ENCODE results near the gene COX17. TPM values are rescaled to one million over a fixed set of nuclear protein-coding genes. Genes with fewer than 3 reads are reported as not detected.
"Not testable (repeated sequence)": the region's sequence is repeated elsewhere in the genome, so short reads cannot be mapped to it uniquely, and the experiment has no call there.

Gene COX17
- total RNA-seq, 1 experiment from 2014 or later = 49.7 TPM

DNA sequence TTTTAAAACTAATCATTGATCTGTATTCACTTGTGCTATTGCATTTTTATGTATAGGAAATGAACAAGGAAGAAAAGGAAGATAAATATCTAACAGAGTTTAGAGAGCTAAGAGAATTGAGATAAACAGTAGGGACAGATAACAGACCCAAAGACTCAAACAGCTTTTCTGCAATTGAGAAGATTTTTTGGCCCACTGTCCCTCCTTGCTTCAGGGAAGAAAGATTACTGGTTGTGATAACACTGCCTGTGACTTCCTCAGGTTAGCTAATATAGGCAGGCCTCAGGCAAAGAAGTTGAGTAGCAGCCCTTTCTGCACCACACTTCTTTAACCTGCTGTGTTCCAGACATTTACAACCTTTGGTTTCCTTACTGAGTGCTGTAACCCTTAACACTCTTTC lies 2.7 kb upstream of the COX17 start:
- intact Hi-C loops (cut with micrococcal nuclease; ENCODE audit: unreplicated experiment) = loop anchor here (2.0 to 10.0 kb wide), 4 partner anchors 257 to 795 kb away; partner anchors contain the start of gene GSK3B
- Histone ChIP-seq H3K9me3 (ENCODE audit: low read depth, low read length, poor library complexity, severe bottlenecking) (no peaks in the 10 kb centered on the region), H3K27me3 (replicated peaks; ENCODE audit: insufficient read depth, low read depth, low read length, poor library complexity) (no peaks in the 10 kb centered on the region), H3K4me3 (ENCODE audit: low read depth, low read length, poor library complexity, severe bottlenecking) (no peak overlapping the region), H3K36me3 (ENCODE audit: insufficient read depth, low read length, poor library complexity, severe bottlenecking) (peaks cover 3% of the 10 kb centered on the region), H3K4me1 (ENCODE audit: insufficient read depth, low read length, poor library complexity, severe bottlenecking) (peaks cover 11% of the 10 kb centered on the region), H3K27ac (ENCODE audit: low read depth, low read length, poor library complexity, severe bottlenecking) (no peak overlapping the region)
- POLR2A ChIA-PET (ENCODE audit: low non-redundant PET) = no interaction called here
- DNase-seq (ENCODE audit: low spot score) = no peak
- TF ChIP-seq, protein P1, sequence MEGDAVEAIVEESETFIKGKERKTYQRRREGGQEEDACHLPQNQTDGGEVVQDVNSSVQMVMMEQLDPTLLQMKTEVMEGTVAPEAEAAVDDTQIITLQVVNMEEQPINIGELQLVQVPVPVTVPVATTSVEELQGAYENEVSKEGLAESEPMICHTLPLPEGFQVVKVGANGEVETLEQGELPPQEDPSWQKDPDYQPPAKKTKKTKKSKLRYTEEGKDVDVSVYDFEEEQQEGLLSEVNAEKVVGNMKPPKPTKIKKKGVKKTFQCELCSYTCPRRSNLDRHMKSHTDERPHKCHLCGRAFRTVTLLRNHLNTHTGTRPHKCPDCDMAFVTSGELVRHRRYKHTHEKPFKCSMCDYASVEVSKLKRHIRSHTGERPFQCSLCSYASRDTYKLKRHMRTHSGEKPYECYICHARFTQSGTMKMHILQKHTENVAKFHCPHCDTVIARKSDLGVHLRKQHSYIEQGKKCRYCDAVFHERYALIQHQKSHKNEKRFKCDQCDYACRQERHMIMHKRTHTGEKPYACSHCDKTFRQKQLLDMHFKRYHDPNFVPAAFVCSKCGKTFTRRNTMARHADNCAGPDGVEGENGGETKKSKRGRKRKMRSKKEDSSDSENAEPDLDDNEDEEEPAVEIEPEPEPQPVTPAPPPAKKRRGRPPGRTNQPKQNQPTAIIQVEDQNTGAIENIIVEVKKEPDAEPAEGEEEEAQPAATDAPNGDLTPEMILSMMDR (conservative IDR thresholded peaks at IDR 0.05; ENCODE audit: low read depth, low read length) = no peak
- no peak for TF ChIP-seq EZH2 (IDR thresholded peaks at IDR 0.05; ENCODE audit: borderline replicate concordance, low read depth, low read length, poor library complexity, severe bottlenecking)
- no TSS peak for BruUV-seq (replicated peaks)
- CTCF ChIA-PET = no interaction called here

DNA sequence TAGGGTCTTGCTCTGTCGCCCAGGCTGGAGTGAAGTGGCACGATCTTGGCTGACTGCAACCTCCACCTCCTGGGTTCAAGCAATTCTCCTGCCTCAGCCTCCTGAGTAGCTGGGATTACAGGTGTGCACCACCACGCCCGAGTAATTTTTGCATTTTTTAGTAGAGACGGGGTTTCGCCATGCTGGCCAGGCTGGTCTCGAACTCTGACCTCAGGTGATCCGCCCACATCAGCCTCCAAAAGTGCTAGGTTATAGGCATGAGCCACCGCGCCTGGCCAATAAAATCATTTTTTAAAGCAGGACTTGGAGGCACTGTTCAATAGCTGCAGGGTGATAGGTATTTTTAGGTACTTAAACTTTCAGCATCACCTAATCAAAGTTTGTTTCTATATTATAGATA lies 1.0 kb upstream of the COX17 start:
- peaks cover 15% of the 10 kb centered on the region for H3K36me3 ChIP-seq (ENCODE audit: insufficient read depth, low read length, poor library complexity, severe bottlenecking)
- BruUV-seq (replicated peaks); DNase-seq (ENCODE audit: low spot score); H3K27me3 ChIP-seq (replicated peaks; ENCODE audit: insufficient read depth, low read depth, low read length, poor library complexity); POLR2A ChIA-PET (ENCODE audit: low non-redundant PET); H3K27ac ChIP-seq (ENCODE audit: low read depth, low read length, poor library complexity, severe bottlenecking); H3K9me3 ChIP-seq (ENCODE audit: low read depth, low read length, poor library complexity, severe bottlenecking); CTCF ChIA-PET; H3K4me3 ChIP-seq (ENCODE audit: low read depth, low read length, poor library complexity, severe bottlenecking): not testable (repeated sequence)
- peaks cover 11% of the 10 kb centered on the region for H3K4me1 ChIP-seq (ENCODE audit: insufficient read depth, low read length, poor library complexity, severe bottlenecking)
- intact Hi-C loops (cut with micrococcal nuclease; ENCODE audit: unreplicated experiment) = loop anchor here (10.0 kb wide), 1 partner anchor 417 kb away; the partner anchor contains the start of gene GSK3B

DNA sequence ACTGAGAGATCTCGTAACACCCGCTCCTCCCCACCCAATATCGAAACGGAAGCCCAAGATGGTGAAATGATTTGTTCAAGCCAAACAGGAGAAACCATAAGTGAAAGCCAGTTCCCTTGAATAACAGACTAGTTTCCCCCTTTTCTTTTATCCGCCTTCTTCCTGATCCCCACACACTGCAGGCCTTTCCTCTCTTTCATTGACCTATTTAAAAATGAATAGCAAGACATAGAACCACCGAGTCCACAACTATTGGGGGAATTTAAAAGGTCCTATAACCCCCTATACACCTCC lies 382 bp upstream of the COX17 start:
- ChIA-PET CTCF (no interaction called here), POLR2A (ENCODE audit: low non-redundant PET) (interaction anchor here (0.7 kb wide), 2 partner anchors 15 to 257 kb away, joined by 3 to 4 read pairs; no protein-coding TSS in a partner anchor)
- H3K36me3 ChIP-seq (ENCODE audit: insufficient read depth, low read length, poor library complexity, severe bottlenecking) = peaks cover 20% of the 10 kb centered on the region
- peak overlapping the region; percentile 52 for H3K4me3 ChIP-seq (ENCODE audit: low read depth, low read length, poor library complexity, severe bottlenecking)
- peaks cover 11% of the 10 kb centered on the region for H3K4me1 ChIP-seq (ENCODE audit: insufficient read depth, low read length, poor library complexity, severe bottlenecking)
- TF ChIP-seq EZH2 (IDR thresholded peaks at IDR 0.05; ENCODE audit: borderline replicate concordance, low read depth, low read length, poor library complexity, severe bottlenecking) = no peak
- TF ChIP-seq, protein P1 (conservative IDR thresholded peaks at IDR 0.05; ENCODE audit: low read depth, low read length) = no peak
- DNase-seq (ENCODE audit: low spot score) = no peak
- peak overlapping the region; percentile 72 for H3K27ac ChIP-seq (ENCODE audit: low read depth, low read length, poor library complexity, severe bottlenecking)
- no peaks in the 10 kb centered on the region for H3K9me3 ChIP-seq (ENCODE audit: low read depth, low read length, poor library complexity, severe bottlenecking)
- no peaks in the 10 kb centered on the region for H3K27me3 ChIP-seq (replicated peaks; ENCODE audit: insufficient read depth, low read depth, low read length, poor library complexity)
- intact Hi-C loops (cut with micrococcal nuclease; ENCODE audit: unreplicated experiment) = loop anchor here (2.0 to 10.0 kb wide), 3 partner anchors 77 to 533 kb away; partner anchors contain the start of gene GSK3B
- BruUV-seq (replicated peaks) = TSS peak; percentile 93

DNA sequence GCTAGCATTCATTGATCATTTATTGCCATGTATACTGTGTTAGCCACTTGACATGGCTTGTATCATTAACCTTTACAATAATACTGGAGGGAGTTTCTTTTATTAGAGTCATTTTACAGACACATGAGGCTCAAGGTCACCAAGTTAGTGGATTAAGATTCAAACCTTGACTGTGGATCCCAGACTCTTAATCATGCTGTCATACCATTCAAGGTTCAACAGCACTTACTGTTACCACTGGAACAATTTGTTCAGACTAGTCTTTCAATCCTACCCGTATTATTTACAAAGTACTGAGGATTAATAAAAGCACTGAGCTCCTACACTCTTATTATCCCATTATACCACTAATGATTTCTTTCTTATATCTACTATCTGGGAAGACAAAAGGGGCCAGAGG lies 1.2 kb downstream of the COX17 start:
- CTCF ChIA-PET = interaction anchor here (0.6 kb wide), 1 partner anchor 420 kb away, joined by 3 read pairs; no protein-coding TSS in a partner anchor

More for the DNA sequence above, 1.2 kb downstream of the COX17 start:
- Histone ChIP-seq H3K36me3 (ENCODE audit: insufficient read depth, low read length, poor library complexity, severe bottlenecking) (peaks cover 22% of the 10 kb centered on the region), H3K4me1 (ENCODE audit: insufficient read depth, low read length, poor library complexity, severe bottlenecking) (peaks cover 11% of the 10 kb centered on the region), H3K4me3 (ENCODE audit: low read depth, low read length, poor library complexity, severe bottlenecking) (peak overlapping the region; percentile 52), H3K27me3 (replicated peaks; ENCODE audit: insufficient read depth, low read depth, low read length, poor library complexity) (no peaks in the 10 kb centered on the region), H3K9me3 (ENCODE audit: low read depth, low read length, poor library complexity, severe bottlenecking) (no peaks in the 10 kb centered on the region), H3K27ac (ENCODE audit: low read depth, low read length, poor library complexity, severe bottlenecking) (peak overlapping the region; percentile 38)
- TF ChIP-seq, protein P1 (conservative IDR thresholded peaks at IDR 0.05; ENCODE audit: low read depth, low read length) = no peak
- no peak for TF ChIP-seq EZH2 (IDR thresholded peaks at IDR 0.05; ENCODE audit: borderline replicate concordance, low read depth, low read length, poor library complexity, severe bottlenecking)
- POLR2A ChIA-PET (ENCODE audit: low non-redundant PET) = no interaction called here
- BruUV-seq (replicated peaks) = no TSS peak
- no peak for DNase-seq (ENCODE audit: low spot score)
- intact Hi-C loops (cut with micrococcal nuclease; ENCODE audit: unreplicated experiment) = loop anchor here (2.0 to 10.0 kb wide), 3 partner anchors 75 to 531 kb away; partner anchors contain the start of gene GSK3B

Measured in A673 (cell line).